GM23338 (cell line): Measurements from ENCODE around the gene ANKRD6.

Experiments used
- CREB1 ChIP-seq: fragments of 250-450 bp; sonication (Bioruptor Pico); IDR thresholded peaks from 2 replicates; pipeline ENCODE4 v1.5.0; 2020; ENCODE audit warnings: low read depth, mild to moderate bottlenecking, moderate library complexity
- CTCF ChIP-seq, 2 experiments: fragments of 200-600 bp in 1 of 2; sonication (generic) in 1 of 2; conservative IDR thresholded peaks; 2 replicates each; pipeline versions ENCODE4 v1.5.1 to v1.6.1; 2016 to 2017; ENCODE audit warnings: antibody characterized with exemption in 2 of 2, low read depth in 2 of 2, mild to moderate bottlenecking in 2 of 2, moderate library complexity in 1 of 2
- ETS1 ChIP-seq: IDR thresholded peaks from 2 replicates; pipeline ENCODE4 v1.6.1; 2016; ENCODE audit warnings: antibody characterized with exemption
- EZH2 ChIP-seq: fragments of 200-600 bp; sonication (generic); IDR thresholded peaks from one replicate; pipeline ENCODE4 v1.8.0; 2017; ENCODE audit warnings: antibody characterized with exemption, mild to moderate bottlenecking, low read depth; ENCODE audit not compliant: unreplicated experiment
- EZH2phosphoT487 ChIP-seq: fragments of 200-600 bp; sonication (generic); IDR thresholded peaks from one replicate; pipeline ENCODE4 v1.8.1; 2018; ENCODE audit warnings: antibody characterized with exemption; ENCODE audit not compliant: unreplicated experiment
- JUNB ChIP-seq: IDR thresholded peaks from one replicate; pipeline ENCODE4 v1.6.1; 2016; ENCODE audit warnings: antibody characterized with exemption; ENCODE audit not compliant: unreplicated experiment
- NANOG ChIP-seq: IDR thresholded peaks from 2 replicates; pipeline ENCODE4 v1.6.1; 2016; ENCODE audit warnings: antibody characterized with exemption, borderline replicate concordance
- POLR2AphosphoS5 ChIP-seq: IDR thresholded peaks from 2 replicates; pipeline ENCODE4 v1.6.1; 2016; ENCODE audit warnings: antibody characterized with exemption, low read depth
- REST ChIP-seq: IDR thresholded peaks from one replicate; pipeline ENCODE4 v1.6.1; 2018; ENCODE audit warnings: antibody characterized with exemption; ENCODE audit not compliant: unreplicated experiment
- STAT1 ChIP-seq: IDR thresholded peaks from one replicate; pipeline ENCODE4 v1.6.1; 2016; ENCODE audit warnings: antibody characterized with exemption; ENCODE audit not compliant: unreplicated experiment
- ZNF114 ChIP-seq: fragments of 250-450 bp; sonication (Bioruptor Pico); IDR thresholded peaks from 2 replicates; pipeline ENCODE4 v1.5.0; 2020; ENCODE audit warnings: mild to moderate bottlenecking, moderate library complexity
- ZNF331 ChIP-seq: fragments of 250-450 bp; sonication (Bioruptor Pico); IDR thresholded peaks from 2 replicates; pipeline ENCODE4 v1.5.0; 2020; ENCODE audit warnings: low read depth, mild to moderate bottlenecking, moderate library complexity

GRCh38 chr6:89443658-89444057 lies 10.7 kb downstream of the ANKRD6 start:
- no peak for TF ChIP-seq CTCF (conservative IDR thresholded peaks at IDR 0.05; ENCODE audit: low read depth in 2 of 2)
- no peak for TF ChIP-seq JUNB
- TF ChIP-seq POLR2AphosphoS5 = no peak
- TF ChIP-seq EZH2 = no peak
- TF ChIP-seq EZH2phosphoT487 = no peak
- no peak for TF ChIP-seq ETS1
- no peak for TF ChIP-seq REST
- TF ChIP-seq CREB1 (CRISPR knock-in tag) = no peak
- TF ChIP-seq ZNF331 (CRISPR knock-in tag) = no peak
- TF ChIP-seq STAT1 = no peak
- no peak for TF ChIP-seq ZNF114 (CRISPR knock-in tag)
- TF ChIP-seq NANOG = no peak
